Ovary (tissue), 9 donors: ENCODE results near the gene CDH23. TPM values are rescaled to one million over a fixed set of nuclear protein-coding genes. Genes with fewer than 3 reads are reported as not detected.
A peak's percentile ranks its signal among the peaks of the same experiment; 100 is the strongest.

Experiments
- DNase-seq, 5 donors: peaks; one replicate each; pipeline ENCODE4 v3.0.0-alpha.2; 2019 to 2020
- H3K27ac ChIP-seq, 2 donors: fragments of 200-600 bp; one replicate each; pipeline versions ENCODE4 v1.5.1 to v1.8.0; 2019 to 2022
- H3K27me3 ChIP-seq: fragments of 200-600 bp; one replicate; pipeline ENCODE4 v1.8.0; 2022
- H3K36me3 ChIP-seq: fragments of 200-600 bp; sonication (generic); one replicate; pipeline ENCODE4 v1.5.1; 2019
- H3K4me1 ChIP-seq: one replicate; pipeline ENCODE4 v1.8.1; 2013; ENCODE audit warnings: mild to moderate bottlenecking, moderate library complexity; ENCODE audit not compliant: insufficient read depth
- H3K4me3 ChIP-seq: fragments of 200-600 bp; sonication (generic); one replicate; pipeline ENCODE4 v1.5.1; 2017
- H3K9me3 ChIP-seq, 2 donors: fragments of 200-600 bp in 1 of 2; sonication (generic) in 1 of 2; one replicate each; pipeline versions ENCODE4 v1.5.1 to v1.8.1; 2013 to 2019; ENCODE audit warnings: mild to moderate bottlenecking in 1 of 2, moderate library complexity in 1 of 2
- EP300 ChIP-seq: sonication (generic); formaldehyde crosslinking; IDR thresholded peaks from one replicate; pipeline ENCODE4 v1.6.1; 2017; ENCODE audit warnings: antibody characterized with exemption
- POLR2A ChIP-seq: fragments of 450-650 bp; IDR thresholded peaks from one replicate; pipeline ENCODE4 v1.6.1; 2017; ENCODE audit warnings: antibody characterized with exemption, mild to moderate bottlenecking, moderate library complexity
- WGBS, 3 donors: extraction: QIAGEN DNeasy Blood & Tissue Kit in 1 of 3; methylation state at CpG; one replicate each; pipeline versions ENCODE4 v1.1.5 to v1.1.7; 2013 to 2017; 5-methylcytosine and 5-hydroxymethylcytosine counted together
- intact Hi-C, 4 donors: fragments of 100-400 bp; cut with DNase I; formaldehyde crosslinking; loops; one replicate each; pipeline versions ENCODE4 v1.11.0 to v1.15.1; 2022 to 2023
- polyA plus RNA-seq, 2 donors: library from polyadenylated mRNA; stranded (reverse); fragments of 200-250 nt in 1 of 2; fragments of 350-450 nt in 1 of 2; fragmentation: Illumina TruSeq in 1 of 2; extraction: RNeasy Lipid Tissue Mini Kit (QIAGEN cat#74804) in 1 of 2; gene quantifications; one replicate each; pipeline ENCODE4 v1.2.3, GENCODE V29; 2013 to 2014
- total RNA-seq, 7 donors: library from RNA; depleted of rRNA in 2 of 7; stranded (reverse); fragments of >200 nt in 2 of 7; fragmentation: NEBNext Ultra II Directional in 3 of 7; extraction: Animal tissue kit (Norgen Biotek cat#: 25700) in 3 of 7; gene quantifications; one replicate each; pipeline versions ENCODE4 v1.1.0 to v1.2.4, GENCODE V29; 2016 to 2023
- TF ChIP-seq, protein P1 (sequence below), 3 donors: fragments of 450-650 bp in 2 of 3; fragments of 200-600 bp in 1 of 3; IDR thresholded peaks; one replicate each; pipeline versions ENCODE4 v1.5.1 to v1.8.0; 2016 to 2022; ENCODE audit warnings: antibody characterized with exemption in 3 of 3, mild to moderate bottlenecking in 1 of 3
- donor health status: DM: no; HTN: no; CAD: no; lungs with moderate emphysema.
- donor health status: DM: no; HTN: no; CAD: no.
- donor health status: Bipolar disorder and iron deficiency.
- donor health status: DM: yes; HTN: yes; CAD: no.
- donor health status: DM: no; HTN: no; CAD: no.
- donor health status: DM: yes; HTN: yes; CAD: no.

The CDH23 gene
- total and polyA plus RNA-seq, 9 donors = 7.5 to 108 (median 39.1) TPM

DNA sequence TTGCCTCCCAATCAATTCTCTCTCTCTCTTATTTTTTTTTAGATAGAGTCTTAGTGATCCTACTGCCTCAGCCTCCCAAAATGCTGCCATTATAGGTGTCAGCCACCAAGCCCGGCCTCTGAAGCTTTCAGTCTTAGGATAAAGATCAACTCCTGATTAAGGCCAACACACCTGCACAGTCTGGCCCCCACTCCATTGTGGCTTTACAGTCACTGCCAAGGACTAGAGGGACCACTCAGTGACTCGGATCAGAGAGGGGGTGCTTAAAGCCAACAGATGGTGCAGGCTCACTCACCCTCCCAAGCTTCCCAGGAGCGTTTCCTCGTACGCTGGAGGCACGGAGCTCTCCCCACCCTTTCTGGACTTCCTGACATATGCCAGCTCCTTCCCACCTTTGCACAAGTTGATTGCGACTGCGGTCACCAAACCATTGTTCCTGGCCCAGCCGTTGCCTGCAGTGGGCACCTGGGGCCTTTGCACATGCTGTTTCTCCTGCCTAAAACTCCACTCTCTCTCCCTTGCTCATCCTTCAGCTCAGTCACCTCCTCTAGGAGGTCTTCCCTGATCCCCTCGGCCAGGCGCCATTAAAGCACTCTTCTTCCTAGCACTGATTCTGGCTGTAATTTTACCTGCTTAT, 1.7 kb upstream of the CDH23 start:
- no peak overlapping the region for H3K27ac ChIP-seq
- H3K9me3 ChIP-seq = no peaks in the 10 kb centered on the region
- H3K4me1 ChIP-seq = peaks cover 7% of the 10 kb centered on the region
- no peak overlapping the region for H3K4me3 ChIP-seq
- DNase-seq = peak in 1 of 5 donors; percentile 12
- H3K27me3 ChIP-seq = no peaks in the 10 kb centered on the region
- WGBS, 3 donors = 92 to 97% (median 93%) methylated on average over 11 of the region's 11 CpGs
- intact Hi-C loops = loop anchor here (2.0 to 10.0 kb wide), 10 partner anchors 172 to 497 kb away; partner anchors contain the start of gene VSIR (in 1 of the 4)
- TF ChIP-seq EP300 = no peak
- TF ChIP-seq, protein P1, sequence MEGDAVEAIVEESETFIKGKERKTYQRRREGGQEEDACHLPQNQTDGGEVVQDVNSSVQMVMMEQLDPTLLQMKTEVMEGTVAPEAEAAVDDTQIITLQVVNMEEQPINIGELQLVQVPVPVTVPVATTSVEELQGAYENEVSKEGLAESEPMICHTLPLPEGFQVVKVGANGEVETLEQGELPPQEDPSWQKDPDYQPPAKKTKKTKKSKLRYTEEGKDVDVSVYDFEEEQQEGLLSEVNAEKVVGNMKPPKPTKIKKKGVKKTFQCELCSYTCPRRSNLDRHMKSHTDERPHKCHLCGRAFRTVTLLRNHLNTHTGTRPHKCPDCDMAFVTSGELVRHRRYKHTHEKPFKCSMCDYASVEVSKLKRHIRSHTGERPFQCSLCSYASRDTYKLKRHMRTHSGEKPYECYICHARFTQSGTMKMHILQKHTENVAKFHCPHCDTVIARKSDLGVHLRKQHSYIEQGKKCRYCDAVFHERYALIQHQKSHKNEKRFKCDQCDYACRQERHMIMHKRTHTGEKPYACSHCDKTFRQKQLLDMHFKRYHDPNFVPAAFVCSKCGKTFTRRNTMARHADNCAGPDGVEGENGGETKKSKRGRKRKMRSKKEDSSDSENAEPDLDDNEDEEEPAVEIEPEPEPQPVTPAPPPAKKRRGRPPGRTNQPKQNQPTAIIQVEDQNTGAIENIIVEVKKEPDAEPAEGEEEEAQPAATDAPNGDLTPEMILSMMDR (IDR thresholded peaks at IDR 0.05) = no peak
- TF ChIP-seq POLR2A = no peak
- H3K36me3 ChIP-seq = no peaks in the 10 kb centered on the region

DNA sequence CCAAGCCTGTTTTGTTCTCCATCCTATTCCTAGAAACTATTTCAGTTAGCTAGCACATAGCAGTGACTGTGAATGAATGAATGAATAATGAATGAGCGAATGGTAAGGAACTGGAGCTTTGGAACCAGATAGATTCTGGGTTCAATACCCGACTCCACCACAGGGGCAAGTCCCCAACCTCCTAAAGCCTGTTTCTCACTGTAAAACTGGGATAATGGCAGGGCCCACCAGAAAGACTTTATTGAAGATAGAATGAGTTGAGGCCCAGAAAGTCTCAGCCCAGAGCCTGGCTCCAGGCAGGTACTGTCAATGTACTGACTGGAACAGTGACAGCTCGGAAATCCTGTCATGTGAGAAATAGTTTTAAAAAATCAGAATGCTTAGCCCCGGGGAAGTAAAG, 1.1 kb upstream of the CDH23 start:
- 88 to 92% (median 88%) methylated on average over 4 of the region's 4 CpGs for WGBS, 3 donors
- H3K4me1 ChIP-seq = peaks cover 7% of the 10 kb centered on the region
- H3K36me3 ChIP-seq = no peaks in the 10 kb centered on the region
- intact Hi-C loops = loop anchor here (2.0 to 10.0 kb wide), 9 partner anchors 172 to 379 kb away; partner anchors contain the start of gene VSIR (in 1 of the 4)
- no peaks in the 10 kb centered on the region for H3K9me3 ChIP-seq
- TF ChIP-seq, protein P1 (IDR thresholded peaks at IDR 0.05) = peak in 1 of 3 donors; percentile 5
- TF ChIP-seq POLR2A = no peak
- no peak for DNase-seq
- H3K27ac ChIP-seq = peak overlapping the region in 1 of 2 donors; percentile 83
- H3K4me3 ChIP-seq = no peak overlapping the region
- no peaks in the 10 kb centered on the region for H3K27me3 ChIP-seq

DNA sequence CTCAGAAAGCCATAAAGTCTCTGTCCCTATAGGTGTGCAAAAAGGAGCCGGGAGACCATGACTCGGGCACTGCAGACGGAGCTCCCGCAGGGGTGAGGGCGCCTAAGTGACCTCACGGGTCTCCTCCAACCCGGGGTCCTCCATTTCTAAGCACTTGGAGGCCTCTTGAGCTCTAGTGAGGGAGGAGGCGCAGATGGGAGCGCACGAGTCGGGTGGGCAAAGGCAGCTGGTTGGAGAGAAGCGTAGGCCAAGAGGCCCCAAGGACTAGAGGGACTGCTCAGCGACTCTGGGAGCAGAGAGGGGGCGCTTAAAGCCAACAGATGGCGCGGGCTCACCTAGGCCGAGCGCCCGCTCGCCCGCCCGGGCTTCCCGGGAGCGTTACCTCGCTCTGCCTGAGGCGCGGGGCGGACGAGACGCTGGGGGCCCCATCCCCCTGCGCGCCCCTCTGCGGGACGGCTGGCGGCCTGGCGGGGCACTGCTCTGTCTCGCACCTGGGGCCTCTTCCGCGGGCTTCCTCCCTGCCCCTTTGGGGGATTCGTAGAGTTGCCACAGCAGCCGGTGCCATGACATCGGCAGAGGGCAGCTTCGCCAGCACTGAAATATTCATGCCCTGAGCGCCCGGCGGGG, 523 bp upstream of the CDH23 start:
- peak; percentile 79 to 86 (median 82) for DNase-seq
- no peaks in the 10 kb centered on the region for H3K9me3 ChIP-seq
- intact Hi-C loops = loop anchor here (2.0 to 10.0 kb wide), 7 partner anchors 171 to 379 kb away; partner anchors contain the start of gene VSIR (in 1 of the 4)
- WGBS, 3 donors = 11 to 18% (median 15%) methylated on average over 32 to 46 of the region's 46 CpGs
- H3K27me3 ChIP-seq = no peaks in the 10 kb centered on the region
- no peaks in the 10 kb centered on the region for H3K36me3 ChIP-seq
- H3K4me1 ChIP-seq = peaks cover 7% of the 10 kb centered on the region
- no peak for TF ChIP-seq POLR2A
- TF ChIP-seq, protein P1 (IDR thresholded peaks at IDR 0.05) = peak; percentile 71 to 89 (median 87)
- H3K4me3 ChIP-seq = peak overlapping the region; percentile 63
- H3K27ac ChIP-seq = peak overlapping the region; percentile 83 to 88

DNA sequence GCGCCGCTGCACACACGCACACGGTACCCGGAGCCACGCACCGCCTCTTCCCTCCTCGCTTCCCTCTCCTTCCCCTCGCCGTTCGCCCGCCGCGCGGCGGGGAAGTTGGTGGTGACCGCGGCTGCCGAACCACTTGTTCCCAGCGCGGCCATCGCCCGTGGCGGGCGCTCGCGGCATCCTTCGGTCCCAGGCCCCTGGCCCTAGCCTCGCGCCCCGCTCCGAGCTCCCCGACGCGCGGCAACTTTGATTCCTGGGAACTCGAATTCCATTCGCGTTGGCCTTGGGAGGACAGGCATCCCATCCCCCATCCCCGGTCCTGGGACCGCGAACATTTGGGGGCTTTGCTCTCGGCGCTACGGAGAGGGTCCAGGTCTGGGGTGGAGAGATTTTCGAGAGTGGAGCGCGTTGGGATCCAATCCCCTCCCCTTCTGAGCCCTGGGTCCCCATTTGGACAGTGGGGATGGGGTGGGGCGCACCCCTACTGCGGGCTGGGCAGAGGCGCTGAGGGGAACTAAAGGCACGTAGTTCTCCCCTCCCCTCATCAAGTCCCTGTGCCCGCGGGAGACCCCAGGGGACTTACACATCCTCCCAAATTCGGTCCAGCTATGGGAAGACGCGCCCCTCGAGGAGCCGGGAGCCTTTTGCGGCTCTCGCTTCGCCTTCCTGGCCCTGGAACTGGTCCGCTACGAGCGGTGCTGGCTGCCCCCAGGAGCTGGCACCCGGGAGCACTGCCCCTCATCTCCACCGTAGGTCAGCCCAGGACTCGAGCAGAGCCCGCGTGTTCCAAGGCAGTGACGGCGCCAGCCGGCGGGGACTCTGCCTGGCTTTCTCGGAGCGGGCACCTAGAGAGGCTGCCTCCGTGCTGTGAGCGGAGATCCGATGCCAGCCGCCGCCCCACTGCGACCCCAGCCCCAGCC, 834 bp downstream of the CDH23 start:
- Histone ChIP-seq H3K27ac (peak overlapping the region; percentile 83 to 88), H3K27me3 (no peaks in the 10 kb centered on the region), H3K4me1 (peaks cover 7% of the 10 kb centered on the region), H3K9me3 (no peaks in the 10 kb centered on the region), H3K4me3 (peak overlapping the region; percentile 63), H3K36me3 (no peaks in the 10 kb centered on the region)
- intact Hi-C loops = loop anchor here (2.0 to 10.0 kb wide), 7 partner anchors 170 to 377 kb away; partner anchors contain the start of gene VSIR (in 1 of the 4)
- 0 to 1% (median 1%) methylated on average over 64 to 82 of the region's 82 CpGs for WGBS, 3 donors
- DNase-seq = peak; percentile 33 to 61 (median 47)
- no peak for TF ChIP-seq EP300
- TF ChIP-seq, protein P1 (IDR thresholded peaks at IDR 0.05) = no peak
- no peak for TF ChIP-seq POLR2A
